HG03378 (cell line): ENCODE data around the gene EXOC1.

Experiments used
- ATAC-seq: cut with Tn5 transposase; IDR thresholded peaks from one replicate; pipeline ENCODE4 v1.9.1; 2021; ENCODE audit warnings: mild to moderate bottlenecking, moderate library complexity; ENCODE audit not compliant: unreplicated experiment

EXOC1 gene

DNA sequence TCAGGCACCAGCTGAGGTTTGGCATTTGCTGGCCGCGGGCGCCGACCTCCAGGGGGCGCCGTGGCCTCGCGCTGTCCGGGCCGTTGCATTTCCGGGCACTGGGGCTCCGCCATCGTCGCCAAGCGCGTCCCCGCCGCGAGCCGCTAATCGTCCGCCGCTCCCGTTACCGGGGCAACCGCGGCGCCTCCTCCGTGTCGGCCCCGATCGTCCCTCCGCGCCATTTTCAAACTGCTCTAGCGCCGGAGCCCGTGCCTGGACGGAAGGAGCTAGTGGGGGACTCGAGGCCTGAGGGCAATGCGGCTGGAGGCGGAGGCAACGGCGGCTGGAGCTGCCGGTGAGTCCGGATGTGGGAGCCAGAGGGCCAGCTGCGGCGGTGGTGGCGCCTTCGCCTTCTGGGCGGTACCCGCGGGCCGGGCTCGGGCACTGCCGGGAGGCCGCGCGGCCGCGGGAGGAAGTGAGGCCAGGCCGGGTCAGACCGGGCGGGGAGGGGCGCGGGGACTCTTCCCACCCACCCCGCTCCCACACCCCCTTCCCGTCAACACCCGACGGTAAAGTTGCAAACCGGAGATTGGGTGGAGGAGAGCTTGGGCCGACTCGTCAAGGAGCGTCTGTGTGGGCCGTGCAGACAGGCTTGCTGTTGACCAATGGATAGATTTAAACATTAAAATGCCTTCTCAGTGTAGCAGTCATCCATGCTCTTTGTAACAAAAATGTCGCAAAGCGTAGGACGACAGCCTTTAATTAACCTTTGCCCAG, 95.5 kb downstream of the EXOC1 start, which contains the start of gene CEP135:
CEP135 (plus strand) TSS at position 220 of the 756 bp plus-strand sequence. CDS start 3,186 bp downstream, outside the sequence.
- peak; percentile 72 for ATAC-seq

DNA sequence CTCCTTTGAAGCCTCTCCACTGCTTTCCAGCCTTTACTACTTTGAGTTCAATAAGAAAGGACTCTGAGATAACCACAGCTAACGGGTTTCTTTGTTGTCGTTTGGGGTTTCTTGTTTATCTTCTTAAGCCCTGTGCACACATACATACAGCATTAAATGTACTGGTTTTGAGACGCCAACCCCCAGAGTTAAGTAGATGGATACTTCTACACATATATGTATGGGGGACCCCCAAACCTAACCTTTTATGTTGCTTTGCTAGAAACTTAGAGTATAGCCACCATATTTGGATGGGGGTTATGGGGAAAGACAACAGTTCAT, 96.0 kb downstream of the EXOC1 start:
- ATAC-seq = no peak

DNA sequence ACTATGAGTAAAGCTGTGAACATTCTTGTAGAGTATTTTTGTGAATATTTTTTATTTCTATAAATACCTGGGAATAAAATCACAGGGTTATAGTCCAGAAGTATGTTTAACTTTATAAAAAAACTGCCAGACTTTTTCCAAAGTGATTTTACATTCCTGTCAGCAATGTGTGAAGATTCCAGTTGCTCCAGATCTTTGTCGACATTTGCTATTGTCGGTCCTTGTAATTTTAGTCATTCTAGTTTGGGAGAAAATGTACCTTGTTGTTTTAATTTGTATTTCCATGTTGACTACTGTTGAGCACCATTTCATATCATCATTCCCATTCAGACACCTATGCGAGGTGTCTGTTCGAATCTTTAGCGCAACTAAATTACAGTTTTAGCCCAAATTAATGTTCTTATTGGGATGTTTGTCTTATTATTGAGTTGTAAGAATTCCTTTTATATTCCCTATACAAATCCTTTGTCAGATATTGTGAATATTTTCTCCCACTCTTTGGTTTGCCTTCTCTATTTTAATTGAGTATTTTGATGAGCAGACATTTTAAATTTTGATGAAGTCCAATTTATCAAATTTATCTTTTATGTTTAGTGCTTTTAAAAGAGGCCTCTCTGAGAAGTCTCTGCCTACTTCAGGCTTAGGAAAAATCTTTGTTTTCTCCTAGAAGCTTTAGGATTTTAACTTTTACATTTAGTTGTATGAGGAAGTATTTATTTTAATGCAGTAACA, 97.9 kb downstream of the EXOC1 start:
- no peak for ATAC-seq
